ENCODE results near the gene CACNB3. TPM values are rescaled to one million over a fixed set of nuclear protein-coding genes. Genes with fewer than 3 reads are reported as not detected.

The CACNB3 gene
- total RNA-seq, 1 donor from 2014 or later = 83.1 TPM

GRCh38 chr12:48819986-48820725 is 1.9 kb downstream of the CACNB3 start:
- no peak for TF ChIP-seq CTCF (IDR thresholded peaks at IDR 0.05; ENCODE audit: unreplicated experiment)
- no peak for DNase-seq (ENCODE audit: low spot score)
- no peak overlapping the region for H3K27ac Mint-ChIP-seq (ENCODE audit: unreplicated experiment)
- H3K9me3 Mint-ChIP-seq (ENCODE audit: unreplicated experiment) = no peaks in the 10 kb centered on the region
- peaks cover 33% of the 10 kb centered on the region for H3K4me1 Mint-ChIP-seq (ENCODE audit: unreplicated experiment)
- H3K36me3 Mint-ChIP-seq (ENCODE audit: low read depth, unreplicated experiment) = peaks cover 23% of the 10 kb centered on the region
- peak overlapping the region; percentile 21 for H3K4me3 Mint-ChIP-seq (ENCODE audit: unreplicated experiment)
- H3K27me3 Mint-ChIP-seq (ENCODE audit: unreplicated experiment) = peaks cover 18% of the 10 kb centered on the region

- Mint-ChIP-seq H3K27me3 (ENCODE audit: unreplicated experiment) (peaks cover 26% of the 10 kb centered on the region), H3K4me1 (ENCODE audit: unreplicated experiment) (peaks cover 23% of the 10 kb centered on the region), H3K9me3 (ENCODE audit: unreplicated experiment) (no peaks in the 10 kb centered on the region), H3K36me3 (ENCODE audit: low read depth, unreplicated experiment) (peaks cover 28% of the 10 kb centered on the region), H3K4me3 (ENCODE audit: unreplicated experiment) (no peak overlapping the region), H3K27ac (ENCODE audit: unreplicated experiment) (no peak overlapping the region)
- TF ChIP-seq CTCF (IDR thresholded peaks at IDR 0.05; ENCODE audit: unreplicated experiment) = no peak
- DNase-seq (ENCODE audit: low spot score) = no peak
These were observed 3.8 kb downstream of the CACNB3 start for GRCh38 chr12:48822139-48822538.

GRCh38 chr12:48822711-48823110 is 4.4 kb downstream of the CACNB3 start:
- Mint-ChIP-seq H3K36me3 (ENCODE audit: low read depth, unreplicated experiment) (peaks cover 25% of the 10 kb centered on the region), H3K27me3 (ENCODE audit: unreplicated experiment) (peaks cover 26% of the 10 kb centered on the region), H3K4me1 (ENCODE audit: unreplicated experiment) (peaks cover 17% of the 10 kb centered on the region), H3K27ac (ENCODE audit: unreplicated experiment) (no peak overlapping the region), H3K4me3 (ENCODE audit: unreplicated experiment) (no peak overlapping the region), H3K9me3 (ENCODE audit: unreplicated experiment) (no peaks in the 10 kb centered on the region)
- TF ChIP-seq CTCF (IDR thresholded peaks at IDR 0.05; ENCODE audit: unreplicated experiment) = no peak
- no peak for DNase-seq (ENCODE audit: low spot score)

- H3K4me3 Mint-ChIP-seq (ENCODE audit: unreplicated experiment) = no peak overlapping the region
- H3K27ac Mint-ChIP-seq (ENCODE audit: unreplicated experiment) = no peak overlapping the region
- peaks cover 26% of the 10 kb centered on the region for H3K36me3 Mint-ChIP-seq (ENCODE audit: low read depth, unreplicated experiment)
- no peak for TF ChIP-seq CTCF (IDR thresholded peaks at IDR 0.05; ENCODE audit: unreplicated experiment)
- peaks cover 17% of the 10 kb centered on the region for H3K4me1 Mint-ChIP-seq (ENCODE audit: unreplicated experiment)
- no peaks in the 10 kb centered on the region for H3K9me3 Mint-ChIP-seq (ENCODE audit: unreplicated experiment)
- peaks cover 26% of the 10 kb centered on the region for H3K27me3 Mint-ChIP-seq (ENCODE audit: unreplicated experiment)
- DNase-seq (ENCODE audit: low spot score) = no peak
These were observed 5.0 kb downstream of the CACNB3 start for GRCh38 chr12:48823281-48823680.

GRCh38 chr12:48824112-48824511 is 5.8 kb downstream of the CACNB3 start:
- Mint-ChIP-seq H3K36me3 (ENCODE audit: low read depth, unreplicated experiment) (peaks cover 32% of the 10 kb centered on the region), H3K27ac (ENCODE audit: unreplicated experiment) (no peak overlapping the region), H3K4me1 (ENCODE audit: unreplicated experiment) (peaks cover 13% of the 10 kb centered on the region), H3K4me3 (ENCODE audit: unreplicated experiment) (peak overlapping the region; percentile 80), H3K9me3 (ENCODE audit: unreplicated experiment) (no peaks in the 10 kb centered on the region), H3K27me3 (ENCODE audit: unreplicated experiment) (peaks cover 25% of the 10 kb centered on the region)
- no peak for TF ChIP-seq CTCF (IDR thresholded peaks at IDR 0.05; ENCODE audit: unreplicated experiment)
- DNase-seq (ENCODE audit: low spot score) = no peak

All from endothelial cell (in vitro differentiated cells).